HepG2 (cell line): ENCODE data around the gene U2AF1L4. TPM values are rescaled to one million over a fixed set of nuclear protein-coding genes. Genes with fewer than 3 reads are reported as not detected.

Experiments
- ATAC-seq: fragments of 200-7000 bp; cut with Tn5 transposase; 3 replicates; pipeline ENCODE4 v1.9.1; 2020; ENCODE audit warnings: mild to moderate bottlenecking, moderate library complexity
- BruUV-seq: library from RNA; stranded (reverse); fragments of 400-500 nt; replicated peaks from 2 replicates; lab custom pipeline; 2021; lab: Mats Ljungman, UMichigan
- CTCF ChIA-PET: fragments of 300-600 bp; formaldehyde crosslinking; extraction: SDS; loops from one replicate; lab custom pipeline; 2021; ENCODE audit warnings: low total read pairs, inconsistent platforms, low intra/inter-chr PET ratio; lab: Yijun Ruan, JAX
- POLR2A ChIA-PET: fragments of 350-600 bp; sonication (Branson Sonifier 250); formaldehyde crosslinking; loops from one replicate; lab custom pipeline; 2020; ENCODE audit warnings: antibody characterized with exemption, inconsistent platforms; lab: Yijun Ruan, JAX
- DNase-seq: peaks from one replicate; pipeline ENCODE4 v3.0.0-alpha.2; 2015; ENCODE audit warnings: low spot score
- FAIRE-seq: peaks from 3 replicates; lab custom pipeline; 2011; peaks lifted over from hg19 to GRCh38; lab: Jason Lieb, UNC
- H2AFZ ChIP-seq: one replicate; pipeline ENCODE4 v1.6.1; 2011; ENCODE audit warnings: low read length, inconsistent platforms
- H3K27ac ChIP-seq: fragments of 300-600 bp; 3 replicates; pipeline ENCODE4 v1.8.0; 2011; ENCODE audit warnings: mixed run types, mild to moderate bottlenecking, mixed read lengths, low read length, inconsistent platforms; ENCODE audit not compliant: insufficient read depth; ENCODE audit errors: extremely low read length
- H3K27me3 ChIP-seq, 2 experiments: fragments of 200-600 bp in 1 of 2; 2 replicates in 1 of 2; 3 replicates in 1 of 2; pipeline versions ENCODE4 v1.6.0 to v1.8.0; 2011; ENCODE audit warnings: low read length in 2 of 2, mild to moderate bottlenecking in 2 of 2, moderate library complexity in 2 of 2, inconsistent platforms in 1 of 2; ENCODE audit not compliant: insufficient read depth in 2 of 2, control insufficient read depth in 1 of 2
- H3K36me3 ChIP-seq, 2 experiments: fragments of 200-600 bp in 1 of 2; replicated peaks in 1 of 2; 2 replicates in 1 of 2; 3 replicates in 1 of 2; pipeline versions ENCODE4 v1.5.1 to v1.8.0; 2011; ENCODE audit warnings: low read length in 2 of 2, inconsistent platforms in 1 of 2; ENCODE audit not compliant: insufficient read depth in 2 of 2, control insufficient read depth in 1 of 2
- H3K4me1 ChIP-seq: 2 replicates; pipeline ENCODE4 v1.5.1; 2012; ENCODE audit warnings: low read length, inconsistent platforms; ENCODE audit not compliant: insufficient read depth
- H3K4me2 ChIP-seq: 2 replicates; pipeline ENCODE4 v1.6.0; 2011; ENCODE audit warnings: low read depth, low read length, inconsistent platforms
- H3K4me3 ChIP-seq, 3 experiments: fragments of 200-600 bp in 1 of 3; sonication (generic), shearing (Covaris generic) in 1 of 3; replicated peaks in 1 of 3; 2 replicates each; pipeline ENCODE4 v1.5.1; 2011 to 2016; ENCODE audit warnings: low read length in 3 of 3, inconsistent platforms in 2 of 3, low read depth in 2 of 3, mild to moderate bottlenecking in 2 of 3, control low read depth in 1 of 3, mixed read lengths in 1 of 3; ENCODE audit not compliant: insufficient read depth in 1 of 3
- H3K79me2 ChIP-seq: one replicate; pipeline ENCODE4 v1.6.1; 2011; ENCODE audit warnings: low read length, inconsistent platforms; ENCODE audit not compliant: insufficient read depth
- H3K9ac ChIP-seq: 2 replicates; pipeline ENCODE4 v1.6.0; 2011; ENCODE audit warnings: mild to moderate bottlenecking, low read depth, low read length, inconsistent platforms; ENCODE audit not compliant: insufficient read depth
- H3K9me3 ChIP-seq: 2 replicates; pipeline ENCODE4 v1.5.1; 2012; ENCODE audit warnings: mild to moderate bottlenecking, low read length
- H4K20me1 ChIP-seq: 2 replicates; pipeline ENCODE4 v1.6.0; 2011; ENCODE audit warnings: inconsistent platforms, mild to moderate bottlenecking, low read length, moderate library complexity; ENCODE audit not compliant: insufficient read depth
- CEBPG ChIP-seq: IDR thresholded peaks from 2 replicates; pipeline ENCODE4 v1.6.1; 2016
- CEBPZ ChIP-seq: IDR thresholded peaks from 2 replicates; pipeline ENCODE4 v1.6.1; 2012; ENCODE audit warnings: low read length, improper control_type of control experiment
- GMEB1 ChIP-seq: sonication (generic); formaldehyde crosslinking; IDR thresholded peaks from 2 replicates; pipeline ENCODE4 v1.5.1; 2020; ENCODE audit warnings: missing genetic modification reagents, mild to moderate bottlenecking, borderline replicate concordance
- HES4 ChIP-seq: sonication (generic); formaldehyde crosslinking; IDR thresholded peaks from 2 replicates; pipeline ENCODE4 v1.9.0; 2021; ENCODE audit warnings: mild to moderate bottlenecking, missing genetic modification reagents, borderline replicate concordance
- PCBP2 ChIP-seq: fragments of 200-400 bp; formaldehyde crosslinking; optimal IDR thresholded peaks from 2 replicates; pipeline ENCODE3; 2018; ENCODE audit warnings: low read length, low read depth; ENCODE audit not compliant: poor library complexity, severe bottlenecking
- PHB2 ChIP-seq: fragments of 450-650 bp; IDR thresholded peaks from 2 replicates; pipeline ENCODE4 v1.6.1; 2018; ENCODE audit not compliant: partially characterized antibody
- STAT5B ChIP-seq: sonication (generic); formaldehyde crosslinking; IDR thresholded peaks from 2 replicates; pipeline ENCODE4 v1.4.0; 2020; ENCODE audit warnings: missing genetic modification reagents
- TP53 ChIP-seq: sonication (generic); formaldehyde crosslinking; conservative IDR thresholded peaks from 2 replicates; pipeline ENCODE4 v1.4.0; 2020; ENCODE audit warnings: missing genetic modification reagents
- ZFX ChIP-seq: sonication (generic); formaldehyde crosslinking; IDR thresholded peaks from 2 replicates; pipeline ENCODE4 v1.4.0; 2020; ENCODE audit warnings: mild to moderate bottlenecking, low read depth, missing genetic modification reagents, moderate library complexity
- ZNF275 ChIP-seq: sonication (generic); formaldehyde crosslinking; IDR thresholded peaks from 2 replicates; pipeline ENCODE4 v1.8.0; 2022; ENCODE audit warnings: missing genetic modification reagents, mild to moderate bottlenecking, inconsistent platforms, borderline replicate concordance
- ZNF619 ChIP-seq: sonication (generic); formaldehyde crosslinking; IDR thresholded peaks from 2 replicates; pipeline ENCODE4 v1.4.0; 2020; ENCODE audit warnings: mild to moderate bottlenecking, missing genetic modification reagents
- ZUFSP ChIP-seq: sonication (generic); formaldehyde crosslinking; IDR thresholded peaks from 2 replicates; pipeline ENCODE4 v1.9.0; 2021; ENCODE audit warnings: missing genetic modification reagents, mild to moderate bottlenecking, borderline replicate concordance
- WGBS: methylation state at CpG from one replicate; pipeline ENCODE4 v1.1.6; 2017; ENCODE audit warnings: low lambda C conversion rate; 5-methylcytosine and 5-hydroxymethylcytosine counted together
- in situ Hi-C: cut with HindIII; loops from 2 replicates; pipeline ENCODE4 v1.10.0; 2017; ENCODE audit warnings: low pct_unique_long_range_greater_than_20kb; ENCODE audit not compliant: extremely low pct_ligation_motif_present
- intact Hi-C: fragments of 100-400 bp; cut with micrococcal nuclease; formaldehyde crosslinking; loops from one replicate; pipeline ENCODE4 v1.10.0; 2022; ENCODE audit not compliant: unreplicated experiment
- polyA plus RNA-seq, 8 experiments: library from polyadenylated mRNA; depleted of rRNA in 3 of 8; stranded (reverse) in 7 of 8; unstranded in 1 of 8; fragments of >200 nt; fragmentation: Illumina TruSeq in 4 of 8; extraction: Trizol in 4 of 8; gene quantifications; 2 replicates each; pipeline versions ENCODE4 v1.2.1 to v1.2.3, GENCODE V29; 2011 to 2016; ENCODE audit warnings: low read depth in 4 of 8, missing spikeins in 1 of 8, mixed read lengths in 1 of 8; ENCODE audit not compliant: insufficient read depth in 1 of 8
- total RNA-seq, 5 experiments: library from RNA; depleted of rRNA; stranded (reverse); fragments of >200 nt; fragmentation: Illumina TruSeq; extraction: Trizol; gene quantifications; 2 replicates each; pipeline ENCODE4 v1.2.3, GENCODE V29; 2016; ENCODE audit warnings: low read depth in 1 of 5

The U2AF1L4 gene
- total and polyA plus RNA-seq, 2 of the 13 experiments (the other 11 are each of a cell fraction or from before 2014, with no cell fraction given): 7.9 to 15.4 TPM

GRCh38 chr19:35783469-35784434 is 38.5 kb upstream of the U2AF1L4 start:
- intact Hi-C loops: no loop called here
- peaks cover 28% of the 10 kb centered on the region for H3K4me1 ChIP-seq
- H3K79me2 ChIP-seq: no peaks in the 10 kb centered on the region
- no peak overlapping the region for H3K4me3 ChIP-seq
- no peak overlapping the region for H3K4me2 ChIP-seq
- no peaks in the 10 kb centered on the region for H4K20me1 ChIP-seq
- DNase-seq: no peak
- no peaks in the 10 kb centered on the region for H3K27me3 ChIP-seq
- no peaks in the 10 kb centered on the region for H3K9me3 ChIP-seq
- peaks cover 0 to 2% of the 10 kb centered on the region in 2 experiments; a peak in 2 of 5 replicates for H3K36me3 ChIP-seq
- no peak for FAIRE-seq
- BruUV-seq: no TSS peak
- no peak overlapping the region for H2AFZ ChIP-seq
- in situ Hi-C loops: no loop called here
- ChIA-PET POLR2A (no interaction called here), CTCF (interaction anchor here (0.7 kb wide), 1 partner anchor 90 kb away, joined by 3 read pairs; no protein-coding TSS in a partner anchor)
- no peak overlapping the region for H3K27ac ChIP-seq
- peak; percentile 26; the same call in 2 of the 3 replicates for ATAC-seq
- H3K9ac ChIP-seq: no peak overlapping the region
- 77% methylated on average over 19 of the region's 28 CpGs for WGBS
- TF ChIP-seq GMEB1 (no peak), HES4 (no peak), PHB2 (no peak), ZNF619 (no peak), CEBPG (CRISPR knock-in tag) (no peak), ZUFSP (no peak), ZFX (CRISPR knock-in tag) (no peak), STAT5B (no peak), CEBPZ (no peak), TP53 (CRISPR knock-in tag) (no peak), ZNF275 (no peak), PCBP2 (no peak)
